ENCODE data around the gene KIF4B.

KIF4B gene

GRCh38 chr5:155064580-155064979 is 51.0 kb downstream of the KIF4B start:
- no peak for DNase-seq

- DNase-seq = no peak
Measured at GRCh38 chr5:155066886-155067595, 53.5 kb downstream of the KIF4B start.

All from hippocampal formation (tissue), 2 donors.